BE2C (cell line): ENCODE data around the gene TRIB2.

Experiments used
- DNase-seq: peaks from one replicate; pipeline ENCODE4 v3.0.0-alpha.2; 2020
- H3K27me3 ChIP-seq: fragments of 250-450 bp; sonication (Bioruptor Pico); 2 replicates; pipeline ENCODE4 v1.5.1; 2020; ENCODE audit warnings: mild to moderate bottlenecking
- H3K36me3 ChIP-seq: fragments of 250-450 bp; sonication (Bioruptor Pico); 2 replicates; pipeline ENCODE4 v1.5.1; 2020; ENCODE audit warnings: mild to moderate bottlenecking
- H3K4me1 ChIP-seq: fragments of 250-450 bp; sonication (Bioruptor Pico); 2 replicates; pipeline ENCODE4 v1.5.1; 2020
- H3K4me3 ChIP-seq: 2 replicates; pipeline ENCODE4 v1.5.1; 2011; ENCODE audit warnings: low read depth, low read length
- H3K9me3 ChIP-seq: fragments of 250-450 bp; sonication (Bioruptor Pico); 2 replicates; pipeline ENCODE4 v1.5.1; 2020
- CTCF ChIP-seq: IDR thresholded peaks from 2 replicates; pipeline ENCODE4 v1.5.1; 2012; ENCODE audit warnings: mild to moderate bottlenecking, low read depth, low read length

TRIB2 gene

GRCh38 chr2:12683457-12684100 lies 33.2 kb upstream of the TRIB2 start:
- no peak for DNase-seq
- Histone ChIP-seq H3K27me3 (no peaks in the 10 kb centered on the region), H3K4me1 (peaks cover 4% of the 10 kb centered on the region; the same call in 1 of the 2 replicates), H3K36me3 (no peaks in the 10 kb centered on the region), H3K4me3 (no peak overlapping the region), H3K9me3 (no peaks in the 10 kb centered on the region)
- TF ChIP-seq CTCF = no peak

- Histone ChIP-seq H3K9me3 (no peaks in the 10 kb centered on the region; the same call in 1 of the 2 replicates), H3K4me3 (no peak overlapping the region), H3K36me3 (no peaks in the 10 kb centered on the region), H3K27me3 (no peaks in the 10 kb centered on the region), H3K4me1 (peaks cover 4% of the 10 kb centered on the region; the same call in 1 of the 2 replicates)
- no peak for TF ChIP-seq CTCF
- DNase-seq = no peak
Measured at GRCh38 chr2:12684471-12684936, 32.2 kb upstream of the TRIB2 start.

- DNase-seq = peak; percentile 35
- Histone ChIP-seq H3K27me3 (no peaks in the 10 kb centered on the region), H3K9me3 (no peaks in the 10 kb centered on the region; the same call in 1 of the 2 replicates), H3K36me3 (no peaks in the 10 kb centered on the region), H3K4me1 (peaks cover 4% of the 10 kb centered on the region; the same call in 1 of the 2 replicates), H3K4me3 (no peak overlapping the region)
- TF ChIP-seq CTCF = no peak
Measured at GRCh38 chr2:12685145-12685544, 31.6 kb upstream of the TRIB2 start.

- Histone ChIP-seq H3K36me3 (no peaks in the 10 kb centered on the region), H3K27me3 (no peaks in the 10 kb centered on the region), H3K4me3 (no peak overlapping the region), H3K9me3 (no peaks in the 10 kb centered on the region; the same call in 1 of the 2 replicates), H3K4me1 (peaks cover 4% of the 10 kb centered on the region; the same call in 1 of the 2 replicates)
- TF ChIP-seq CTCF = no peak
- DNase-seq = no peak
Measured at GRCh38 chr2:12685956-12686355, 30.8 kb upstream of the TRIB2 start.

GRCh38 chr2:12686708-12687283 lies 29.9 kb upstream of the TRIB2 start:
- Histone ChIP-seq H3K36me3 (no peaks in the 10 kb centered on the region), H3K4me3 (no peak overlapping the region), H3K27me3 (no peaks in the 10 kb centered on the region), H3K9me3 (no peaks in the 10 kb centered on the region; the same call in 1 of the 2 replicates), H3K4me1 (peaks cover 4% of the 10 kb centered on the region; the same call in 1 of the 2 replicates)
- TF ChIP-seq CTCF = no peak
- DNase-seq = no peak

GRCh38 chr2:12688091-12688490 lies 28.6 kb upstream of the TRIB2 start:
- no peak overlapping the region for H3K4me3 ChIP-seq
- H3K36me3 ChIP-seq = no peaks in the 10 kb centered on the region
- peaks cover 4% of the 10 kb centered on the region; the same call in 1 of the 2 replicates for H3K4me1 ChIP-seq
- DNase-seq = no peak
- H3K27me3 ChIP-seq = no peaks in the 10 kb centered on the region
- H3K9me3 ChIP-seq = no peaks in the 10 kb centered on the region; the same call in 1 of the 2 replicates
- TF ChIP-seq CTCF = no peak
